Neural progenitor cell (in vitro differentiated cells): ENCODE data around the gene CDH23. TPM values are rescaled to one million over a fixed set of nuclear protein-coding genes. Genes with fewer than 3 reads are reported as not detected.

Source experiments
- DNase-seq: peaks from one replicate; pipeline ENCODE4 v3.0.0-alpha.2; 2016; ENCODE audit warnings: low spot score
- H2AFZ ChIP-seq: fragments of 200-600 bp; sonication (generic); replicated peaks from 2 replicates; pipeline ENCODE4 v1.6.1; 2016; ENCODE audit warnings: antibody characterized with exemption
- H3F3A ChIP-seq: fragments of 200-600 bp; sonication (generic); 2 replicates; pipeline ENCODE4 v1.6.1; 2016; ENCODE audit warnings: antibody characterized with exemption, low read depth
- H3K27ac ChIP-seq: fragments of 200-600 bp; sonication (generic); 2 replicates; pipeline ENCODE4 v1.5.1; 2016; ENCODE audit warnings: mild to moderate bottlenecking
- H3K27me3 ChIP-seq: fragments of 200-600 bp; sonication (generic); 2 replicates; pipeline ENCODE4 v1.6.1; 2016; ENCODE audit warnings: mild to moderate bottlenecking, moderate library complexity
- H3K36me3 ChIP-seq: fragments of 200-600 bp; sonication (generic); 2 replicates; pipeline ENCODE4 v1.5.1; 2016
- H3K4me1 ChIP-seq: fragments of 200-600 bp; sonication (generic); 2 replicates; pipeline ENCODE4 v1.6.1; 2016; ENCODE audit warnings: mixed run types
- H3K4me2 ChIP-seq: fragments of 200-600 bp; sonication (generic); 2 replicates; pipeline ENCODE4 v1.6.1; 2016
- H3K4me3 ChIP-seq: fragments of 200-600 bp; sonication (generic); 2 replicates; pipeline ENCODE4 v1.5.1; 2016
- H3K79me2 ChIP-seq: fragments of 200-600 bp; sonication (generic); 2 replicates; pipeline ENCODE4 v1.6.1; 2016; ENCODE audit warnings: low read depth
- H3K9ac ChIP-seq: fragments of 200-600 bp; sonication (generic); 2 replicates; pipeline ENCODE4 v1.6.1; 2016
- H3K9me3 ChIP-seq: fragments of 200-600 bp; sonication (generic); 2 replicates; pipeline ENCODE4 v1.5.1; 2016; ENCODE audit warnings: low read depth
- H4K20me1 ChIP-seq: fragments of 200-600 bp; sonication (generic); 2 replicates; pipeline ENCODE4 v1.6.1; 2016; ENCODE audit warnings: low read depth
- H3K27ac Mint-ChIP-seq: 3 replicates; pipeline ENCODE4 v1.8.0; 2021; ENCODE audit warnings: mixed read lengths
- H3K27me3 Mint-ChIP-seq: 2 replicates; pipeline ENCODE4 v1.8.0; 2022; ENCODE audit warnings: low read depth, mild to moderate bottlenecking, inconsistent platforms, moderate library complexity, mixed read lengths; ENCODE audit not compliant: insufficient read depth
- H3K36me3 Mint-ChIP-seq: 3 replicates; pipeline ENCODE4 v1.8.0; 2021; ENCODE audit warnings: mixed read lengths
- H3K4me1 Mint-ChIP-seq: 3 replicates; pipeline ENCODE4 v1.8.0; 2021; ENCODE audit warnings: mixed read lengths
- H3K4me3 Mint-ChIP-seq: 3 replicates; pipeline ENCODE4 v1.8.0; 2021; ENCODE audit warnings: mild to moderate bottlenecking, moderate library complexity, mixed read lengths
- H3K9me3 Mint-ChIP-seq: 3 replicates; pipeline ENCODE4 v1.8.0; 2020; ENCODE audit warnings: mixed read lengths
- CTCF ChIP-seq: fragments of 200-600 bp; sonication (generic); IDR thresholded peaks from 2 replicates; pipeline ENCODE4 v1.5.1; 2017; ENCODE audit warnings: antibody characterized with exemption, mild to moderate bottlenecking
- EZH2 ChIP-seq: fragments of 200-600 bp; sonication (generic); IDR thresholded peaks from 2 replicates; pipeline ENCODE4 v1.6.1; 2017; ENCODE audit warnings: antibody characterized with exemption, mild to moderate bottlenecking, moderate library complexity
- EZH2phosphoT487 ChIP-seq: fragments of 200-600 bp; sonication (generic); IDR thresholded peaks from 2 replicates; pipeline ENCODE4 v1.6.1; 2017; ENCODE audit warnings: antibody characterized with exemption
- total RNA-seq: library from RNA; depleted of rRNA; stranded (reverse); fragments of >200 nt; gene quantifications from 2 replicates; pipeline ENCODE4 v1.2.3, GENCODE V29; 2015; ENCODE audit warnings: low replicate concordance

Gene CDH23
- total RNA-seq, 1 donor from 2014 or later = 5.9 TPM

GRCh38 chr10:71643904-71644303 lies 247.2 kb downstream of the CDH23 start:
- DNase-seq = no peak
- Histone ChIP-seq H3K79me2 (no peaks in the 10 kb centered on the region), H3K4me1 (peaks cover 33% of the 10 kb centered on the region), H3K9ac (no peak overlapping the region), H3F3A (peaks cover 14% of the 10 kb centered on the region), H3K4me3 (no peak overlapping the region), H3K36me3 (no peaks in the 10 kb centered on the region), H3K4me2 (no peak overlapping the region), H4K20me1 (no peaks in the 10 kb centered on the region), H3K27me3 (no peaks in the 10 kb centered on the region), H2AFZ (no peak overlapping the region), H3K27ac (no peak overlapping the region), H3K9me3 (no peaks in the 10 kb centered on the region)
- peaks cover 5% of the 10 kb centered on the region for H3K27me3 Mint-ChIP-seq
- no peak overlapping the region for H3K4me3 Mint-ChIP-seq
- no peak overlapping the region for H3K27ac Mint-ChIP-seq
- H3K4me1 Mint-ChIP-seq = peaks cover 22% of the 10 kb centered on the region
- no peak for TF ChIP-seq CTCF
- no peak for TF ChIP-seq EZH2
- no peaks in the 10 kb centered on the region for H3K9me3 Mint-ChIP-seq
- H3K36me3 Mint-ChIP-seq = no peaks in the 10 kb centered on the region

GRCh38 chr10:71644307-71645180 lies 247.8 kb downstream of the CDH23 start:
- Mint-ChIP-seq H3K9me3 (no peaks in the 10 kb centered on the region), H3K27ac (no peak overlapping the region), H3K4me3 (no peak overlapping the region), H3K27me3 (peaks cover 5% of the 10 kb centered on the region), H3K4me1 (peaks cover 21% of the 10 kb centered on the region), H3K36me3 (no peaks in the 10 kb centered on the region)
- no peak overlapping the region for H3K27ac ChIP-seq
- H3K36me3 ChIP-seq = no peaks in the 10 kb centered on the region
- H3K9me3 ChIP-seq = no peaks in the 10 kb centered on the region
- no peaks in the 10 kb centered on the region for H3K79me2 ChIP-seq
- H3F3A ChIP-seq = peaks cover 8% of the 10 kb centered on the region
- H3K4me2 ChIP-seq = no peak overlapping the region
- H3K9ac ChIP-seq = no peak overlapping the region
- H2AFZ ChIP-seq = no peak overlapping the region
- no peak for DNase-seq
- peaks cover 26% of the 10 kb centered on the region for H3K4me1 ChIP-seq
- TF ChIP-seq EZH2phosphoT487 (no peak), CTCF (no peak), EZH2 (no peak)
- H3K27me3 ChIP-seq = no peaks in the 10 kb centered on the region
- no peak overlapping the region for H3K4me3 ChIP-seq
- no peaks in the 10 kb centered on the region for H4K20me1 ChIP-seq

- H3K4me1 Mint-ChIP-seq = peaks cover 18% of the 10 kb centered on the region
Measured at GRCh38 chr10:71645185-71645584, 248.5 kb downstream of the CDH23 start.

More at GRCh38 chr10:71645185-71645584, 248.5 kb downstream of the CDH23 start:
- Histone ChIP-seq H3F3A (peaks cover 6% of the 10 kb centered on the region), H3K9me3 (no peaks in the 10 kb centered on the region), H3K4me3 (no peak overlapping the region), H3K79me2 (no peaks in the 10 kb centered on the region), H4K20me1 (no peaks in the 10 kb centered on the region), H3K27me3 (no peaks in the 10 kb centered on the region), H2AFZ (no peak overlapping the region), H3K27ac (no peak overlapping the region), H3K36me3 (no peaks in the 10 kb centered on the region), H3K4me2 (no peak overlapping the region), H3K9ac (no peak overlapping the region), H3K4me1 (peaks cover 22% of the 10 kb centered on the region)
- TF ChIP-seq EZH2phosphoT487 (no peak), CTCF (no peak), EZH2 (no peak)
- H3K9me3 Mint-ChIP-seq = no peaks in the 10 kb centered on the region
- no peak overlapping the region for H3K4me3 Mint-ChIP-seq
- DNase-seq = no peak
- no peak overlapping the region for H3K27ac Mint-ChIP-seq
- H3K27me3 Mint-ChIP-seq = peaks cover 5% of the 10 kb centered on the region
- no peaks in the 10 kb centered on the region for H3K36me3 Mint-ChIP-seq
